NCI-H2196 treated with DMSO at 0.1 percent for 48 hours (cell line): ENCODE measurements around the gene S100P.
"Not testable (repeated sequence)": the region's sequence is repeated elsewhere in the genome, so short reads cannot be mapped to it uniquely, and the experiment has no call there.

ENCODE experiments used
- DNase-seq: peaks from one replicate; lab custom pipeline; 2025; ENCODE audit not compliant: unreplicated experiment; lab: John Stamatoyannopoulos, UW

S100P gene

DNA sequence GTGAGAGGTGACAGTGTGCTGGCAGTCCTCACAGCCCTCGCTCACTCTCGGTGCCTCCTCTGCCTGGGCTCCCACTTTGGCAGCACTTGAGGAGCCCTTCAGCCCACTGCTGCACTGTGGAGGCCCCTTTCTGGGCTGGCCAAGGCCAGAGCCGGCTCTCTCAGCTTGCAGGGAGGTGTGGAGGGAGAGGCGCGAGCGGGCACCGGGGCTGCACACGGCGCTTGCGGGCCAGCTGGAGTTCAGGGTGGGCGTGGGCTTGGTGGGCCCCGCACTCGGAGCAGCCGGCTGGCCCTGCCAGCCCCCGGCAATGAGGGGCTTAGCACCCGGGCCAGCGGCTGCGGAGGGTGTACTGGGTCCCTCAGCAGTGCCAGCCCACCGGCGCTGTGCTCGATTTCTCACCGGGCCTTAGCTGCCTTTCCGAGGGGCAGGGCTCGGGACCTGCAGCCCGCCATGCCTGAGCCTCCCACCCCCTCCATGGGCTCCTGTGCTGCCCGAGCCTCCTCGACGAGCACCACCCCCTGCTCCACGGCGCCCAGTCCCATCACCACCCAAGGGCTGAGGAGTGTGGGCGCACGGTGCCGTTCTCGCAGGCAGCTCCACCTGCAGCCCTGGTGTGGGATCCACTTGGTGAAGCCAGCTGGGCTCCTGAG, 21.0 kb upstream of the S100P start:
- DNase-seq: not testable (repeated sequence)

DNA sequence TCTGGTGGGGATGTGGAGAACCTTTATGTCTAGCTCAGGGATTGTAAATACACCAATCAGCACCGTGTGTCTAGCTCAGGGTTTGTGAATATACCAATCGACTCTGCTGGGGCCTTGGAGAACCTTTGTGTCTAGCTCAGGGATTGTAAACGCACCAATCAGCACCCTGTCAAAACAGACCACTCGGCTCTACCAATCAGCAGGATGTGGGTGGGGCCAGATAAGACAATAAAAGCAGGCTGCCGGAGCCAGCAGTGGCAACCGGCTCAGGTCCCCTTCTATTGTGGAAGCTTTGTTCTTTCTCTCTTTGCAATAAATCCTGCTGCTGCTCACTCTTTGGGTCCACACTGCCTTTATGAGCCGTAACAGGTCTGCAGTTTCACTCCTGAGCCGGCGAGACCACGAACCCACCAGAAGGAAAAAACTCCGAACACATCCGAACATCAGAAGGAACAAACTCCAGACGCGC, 20.5 kb upstream of the S100P start:
- DNase-seq: not testable (repeated sequence)

DNA sequence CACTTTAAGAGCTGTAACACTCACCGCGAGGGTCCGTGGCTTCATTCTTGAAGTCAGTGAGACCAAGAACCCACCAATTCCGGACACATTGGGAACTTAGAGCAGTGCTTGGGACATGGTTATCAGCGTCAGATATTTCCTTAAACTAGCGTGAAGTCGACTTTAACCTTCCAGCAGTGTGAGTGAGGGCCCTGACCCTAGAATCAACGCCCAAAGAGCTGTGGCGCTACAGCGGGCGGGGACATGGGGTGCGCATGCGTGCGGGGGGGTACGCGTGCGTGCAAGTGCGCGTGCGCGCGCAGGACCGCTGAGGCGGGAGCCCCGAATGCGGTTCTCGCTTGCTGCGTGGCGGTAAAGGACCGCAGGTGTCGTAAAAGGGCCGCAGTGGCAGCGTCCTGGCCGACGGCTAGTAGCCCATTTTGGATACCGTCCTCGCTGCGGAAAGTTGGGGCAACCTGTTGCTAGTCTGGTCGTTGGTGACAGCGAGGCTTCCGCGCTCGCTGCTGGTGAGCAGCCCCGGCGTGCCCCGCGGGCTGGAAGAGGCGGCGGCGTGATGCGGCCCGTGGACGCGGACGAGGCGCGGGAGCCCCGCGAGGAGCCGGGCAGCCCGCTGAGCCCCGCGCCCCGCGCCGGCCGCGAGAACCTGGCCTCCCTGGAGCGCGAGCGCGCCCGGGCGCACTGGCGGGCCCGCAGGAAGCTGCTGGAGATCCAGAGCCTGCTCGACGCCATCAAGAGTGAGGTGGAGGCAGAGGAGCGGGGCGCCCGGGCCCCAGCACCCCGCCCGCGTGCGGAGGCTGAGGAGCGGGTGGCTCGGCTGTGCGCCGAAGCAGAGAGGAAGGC, 19.8 kb upstream of the S100P start:
- DNase-seq: peak; percentile 95

DNA sequence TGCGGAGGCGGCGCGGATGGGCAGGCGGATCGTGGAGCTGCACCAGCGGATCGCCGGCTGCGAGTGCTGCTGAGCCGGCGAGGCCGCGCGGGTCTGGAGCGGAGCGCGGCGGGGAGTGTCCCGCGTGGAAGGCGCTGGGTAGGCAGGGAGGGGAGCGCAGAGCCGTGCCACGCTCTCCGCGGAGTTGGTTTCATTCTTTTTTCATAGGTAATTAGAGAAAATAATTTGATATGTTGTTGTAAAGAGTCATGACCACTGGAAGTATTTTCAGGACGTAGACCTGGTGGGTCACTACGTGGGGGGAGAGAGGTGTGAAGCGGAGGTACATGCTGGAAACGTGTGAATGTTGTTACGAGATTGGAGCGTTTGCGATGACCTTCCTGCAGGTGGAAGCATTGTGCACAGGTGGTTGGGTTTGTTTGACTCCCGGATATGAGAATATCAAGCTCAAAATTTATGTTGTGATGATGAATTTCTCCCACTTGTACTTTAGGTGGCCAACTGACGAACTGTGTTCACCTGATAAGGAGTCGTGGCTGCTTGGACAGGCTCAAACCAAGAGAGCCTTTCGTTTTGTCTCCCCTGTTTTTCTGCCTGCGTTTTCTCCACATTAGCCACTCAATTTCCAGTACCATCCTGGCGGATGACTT, 19.1 kb upstream of the S100P start:
- peak; percentile 53 for DNase-seq

DNA sequence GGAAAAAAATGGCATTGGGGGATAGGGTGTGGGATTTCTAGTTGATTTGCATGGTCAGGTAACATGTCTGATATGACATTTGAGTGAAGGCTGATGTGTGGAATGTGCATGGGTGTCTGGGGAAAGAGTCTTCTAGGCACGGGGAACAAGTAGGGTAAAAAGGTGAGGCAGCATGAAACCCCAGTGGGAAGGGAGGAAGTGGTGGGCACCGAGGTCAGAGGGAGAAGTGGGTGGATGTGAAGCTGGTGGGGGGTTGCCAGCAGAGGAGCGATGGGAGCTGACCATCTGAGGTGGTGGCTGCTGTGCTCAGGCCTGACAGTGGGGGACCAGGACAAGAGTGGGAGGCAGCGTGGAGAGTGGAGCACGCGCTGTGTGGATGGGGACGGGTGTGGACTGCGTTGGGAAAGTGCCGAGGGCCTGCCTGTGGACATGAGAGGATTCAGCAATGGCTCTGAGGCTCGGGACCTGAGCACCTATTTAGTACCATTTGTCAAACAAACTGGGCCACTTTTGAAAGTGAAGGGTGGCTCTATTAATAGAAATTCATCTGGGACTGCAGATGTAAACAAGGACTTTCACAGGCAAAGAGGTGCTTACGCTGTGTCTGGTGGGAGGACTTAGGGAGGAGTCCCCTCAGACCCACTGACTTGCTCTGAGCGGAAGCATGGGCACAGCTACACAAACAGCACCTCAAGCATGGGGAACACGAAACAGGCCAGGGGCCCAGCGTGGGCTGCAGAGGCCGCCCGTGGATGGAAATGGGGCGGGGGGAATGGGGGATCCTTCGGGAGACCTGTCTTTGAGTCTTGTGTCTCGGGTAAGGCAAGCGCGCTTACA, 16.7 kb upstream of the S100P start:
- DNase-seq: no peak

DNA sequence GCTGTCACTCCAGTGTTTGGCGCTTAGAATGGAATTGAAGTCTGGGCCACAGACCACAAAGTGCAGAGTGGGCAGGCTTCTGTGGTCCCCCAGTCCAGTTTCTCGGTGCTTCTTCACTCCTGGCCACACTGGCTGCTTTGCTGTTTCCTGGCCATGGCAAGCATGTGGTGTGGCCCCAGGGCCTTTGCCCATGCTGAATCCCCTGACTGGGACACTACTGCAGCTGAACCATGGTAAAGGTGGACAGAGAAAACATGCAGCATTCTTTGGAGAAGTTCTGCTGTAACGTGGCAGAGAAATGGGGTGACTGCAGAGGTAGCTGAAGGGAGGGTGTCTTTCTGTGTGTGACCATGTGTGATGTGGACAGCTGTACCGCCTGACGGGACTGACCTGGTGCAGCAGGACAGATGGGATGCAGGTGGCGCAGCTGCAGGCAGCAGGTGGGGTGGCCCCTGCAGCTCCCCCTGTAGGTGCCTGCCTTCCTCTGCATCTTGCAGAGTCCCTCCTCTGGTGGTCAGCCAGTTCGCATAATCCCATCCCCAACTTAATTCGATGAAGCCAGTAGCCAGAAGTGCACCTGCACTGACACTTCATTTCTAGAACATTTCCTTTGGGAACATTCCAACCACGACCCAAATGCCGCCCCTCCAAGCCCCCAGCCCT, 13.2 kb upstream of the S100P start:
- no peak for DNase-seq

DNA sequence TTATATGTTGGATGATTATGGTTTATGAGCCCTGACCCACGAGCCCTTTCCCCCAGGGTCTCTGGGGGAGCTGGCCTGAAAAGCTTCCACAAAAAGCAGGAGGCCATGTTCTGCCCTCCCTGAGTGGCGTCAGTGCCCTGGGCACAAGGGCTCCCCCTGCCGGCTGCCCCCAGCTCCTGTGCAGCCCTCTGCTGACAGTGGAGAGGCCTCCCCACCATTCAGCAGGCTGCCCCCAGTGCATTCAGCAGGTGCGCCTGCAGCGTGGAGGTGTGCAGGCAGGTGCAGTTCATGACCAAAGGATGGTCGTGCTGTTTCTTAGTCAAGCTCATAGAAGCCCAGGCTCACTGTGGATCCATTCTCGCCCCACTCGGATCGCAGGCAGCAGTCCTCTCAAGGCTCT, 12.5 kb upstream of the S100P start:
- no peak for DNase-seq

DNA sequence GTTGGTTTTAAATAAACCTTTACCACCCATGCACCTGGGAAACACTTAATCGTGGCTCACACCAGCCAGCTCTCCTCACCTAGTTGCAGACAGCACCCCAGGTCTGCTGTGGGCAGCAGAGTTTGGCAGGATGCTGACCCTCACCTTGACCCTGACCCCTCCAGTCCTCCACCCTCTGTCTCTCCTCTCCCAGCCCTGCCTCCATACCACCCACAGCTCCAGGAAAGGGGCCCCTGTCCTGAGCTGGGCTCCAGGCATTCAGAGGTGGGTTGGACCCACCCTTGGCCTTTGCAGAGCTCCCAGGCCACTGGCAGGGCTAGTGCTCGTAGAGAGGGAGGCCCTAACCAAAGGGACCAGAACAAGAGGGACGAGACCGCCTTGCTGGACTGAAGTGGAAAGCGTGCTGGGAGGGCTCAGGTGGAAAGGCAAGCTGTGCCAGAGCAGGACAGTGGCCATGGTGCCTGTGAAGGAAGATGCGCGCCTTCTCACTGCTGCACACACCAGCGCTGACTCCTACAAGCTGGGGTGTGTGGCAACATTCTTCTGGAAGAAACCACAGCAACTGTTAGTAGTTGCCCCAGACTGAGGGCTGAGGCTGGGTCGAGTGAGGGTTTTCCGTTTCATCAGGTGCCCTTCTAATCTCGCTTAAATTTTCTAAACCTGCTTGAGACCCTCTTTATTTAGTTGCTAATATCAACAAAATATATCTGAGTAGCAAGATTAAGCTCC, 10.7 kb upstream of the S100P start:
- DNase-seq: no peak

DNA sequence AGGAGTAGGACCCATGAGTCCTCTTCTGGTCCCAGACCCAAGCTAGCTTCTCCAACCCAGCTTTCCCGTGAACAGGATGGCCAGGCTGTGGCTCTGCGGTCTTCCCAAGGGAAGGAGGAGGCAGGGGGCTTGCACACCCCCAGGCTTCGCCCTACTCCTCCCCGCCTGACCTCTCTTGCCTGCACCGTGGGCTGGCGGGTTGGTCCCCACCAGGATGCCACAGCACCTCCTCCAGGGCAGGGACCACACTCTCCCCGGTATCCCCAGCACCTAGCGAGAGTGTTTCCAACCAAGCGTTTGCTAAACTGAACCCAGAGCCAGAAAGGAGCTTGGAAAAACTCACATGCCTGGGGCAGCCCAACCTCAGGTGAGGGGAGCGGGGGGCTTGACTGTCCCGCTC, 9.0 kb upstream of the S100P start:
- DNase-seq: no peak

DNA sequence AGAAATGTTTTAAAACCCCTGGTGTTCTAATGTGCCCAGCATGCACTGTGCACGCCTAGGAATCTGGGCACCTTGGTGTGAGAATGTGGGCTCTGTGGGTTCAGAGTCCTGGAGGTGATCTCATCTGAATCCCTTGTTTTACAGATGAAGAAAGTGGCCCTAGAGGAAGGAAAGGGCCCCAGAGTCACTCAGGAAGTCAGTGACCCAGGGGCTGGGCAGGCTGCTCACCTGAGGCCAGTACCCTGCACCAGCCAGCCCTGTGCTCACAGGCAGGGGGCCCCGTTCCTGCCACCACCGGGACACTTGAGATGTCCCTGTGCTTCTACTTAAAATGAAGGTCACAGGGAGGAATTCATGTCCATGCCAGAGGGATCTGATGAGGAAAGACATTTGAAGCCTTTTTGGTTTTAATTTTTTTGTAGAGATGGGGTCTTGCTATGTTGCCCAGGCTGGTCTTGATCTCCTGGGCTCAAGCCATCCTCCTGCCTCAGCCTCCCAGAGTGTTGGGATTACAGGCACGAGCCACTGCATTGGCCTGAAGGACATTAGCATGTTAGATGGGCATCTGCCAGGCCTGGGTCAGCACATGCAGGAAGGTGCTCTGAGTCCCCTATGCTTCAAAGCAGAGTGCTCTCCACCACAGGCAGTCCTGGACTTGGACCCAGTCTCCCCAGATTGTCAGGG, 7.4 kb upstream of the S100P start:
- no peak for DNase-seq

DNA sequence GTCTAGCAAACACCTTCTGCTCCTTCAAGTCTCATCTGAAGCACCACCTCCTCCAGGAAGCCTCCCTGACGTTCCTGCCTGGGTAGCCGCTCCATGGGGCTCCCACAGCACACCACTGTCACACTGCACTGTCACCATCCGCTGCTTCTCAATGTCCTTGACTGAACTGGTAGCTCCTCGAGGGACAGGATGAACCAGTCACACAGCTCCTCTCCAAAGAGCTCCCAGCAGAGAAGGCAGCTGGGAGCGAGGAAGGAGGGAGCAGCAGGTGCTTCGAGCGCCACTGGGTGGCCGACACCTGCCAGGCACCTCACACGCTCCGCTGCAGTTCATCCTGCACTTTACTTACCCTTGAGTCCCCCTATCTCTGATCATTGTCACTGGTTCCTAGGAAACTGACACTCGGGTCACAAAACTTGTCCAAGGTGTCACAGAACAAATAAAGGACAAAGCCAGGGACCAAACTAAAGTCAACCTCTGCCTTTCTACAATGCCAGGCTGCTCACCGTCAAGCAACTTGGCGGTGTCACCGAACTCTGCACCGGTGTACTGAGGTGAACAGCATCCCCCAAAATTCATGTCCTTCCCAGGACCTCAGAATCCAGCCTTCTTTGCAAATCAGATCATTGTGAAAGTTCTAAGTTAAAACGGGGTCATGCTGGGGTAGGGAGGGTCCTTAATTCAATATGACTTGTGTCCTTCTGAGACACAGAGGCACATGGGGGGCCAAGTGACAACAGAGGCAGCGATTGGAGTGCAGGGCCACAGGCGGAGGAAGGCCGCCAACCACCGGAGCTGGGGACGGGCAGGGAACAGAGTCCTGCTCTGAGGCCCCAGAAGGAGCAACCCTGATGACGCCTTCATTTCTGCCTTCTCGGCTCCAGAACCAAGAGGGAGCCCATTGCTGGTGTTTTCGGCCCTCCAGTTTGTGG, 5.5 kb upstream of the S100P start:
- no peak for DNase-seq

DNA sequence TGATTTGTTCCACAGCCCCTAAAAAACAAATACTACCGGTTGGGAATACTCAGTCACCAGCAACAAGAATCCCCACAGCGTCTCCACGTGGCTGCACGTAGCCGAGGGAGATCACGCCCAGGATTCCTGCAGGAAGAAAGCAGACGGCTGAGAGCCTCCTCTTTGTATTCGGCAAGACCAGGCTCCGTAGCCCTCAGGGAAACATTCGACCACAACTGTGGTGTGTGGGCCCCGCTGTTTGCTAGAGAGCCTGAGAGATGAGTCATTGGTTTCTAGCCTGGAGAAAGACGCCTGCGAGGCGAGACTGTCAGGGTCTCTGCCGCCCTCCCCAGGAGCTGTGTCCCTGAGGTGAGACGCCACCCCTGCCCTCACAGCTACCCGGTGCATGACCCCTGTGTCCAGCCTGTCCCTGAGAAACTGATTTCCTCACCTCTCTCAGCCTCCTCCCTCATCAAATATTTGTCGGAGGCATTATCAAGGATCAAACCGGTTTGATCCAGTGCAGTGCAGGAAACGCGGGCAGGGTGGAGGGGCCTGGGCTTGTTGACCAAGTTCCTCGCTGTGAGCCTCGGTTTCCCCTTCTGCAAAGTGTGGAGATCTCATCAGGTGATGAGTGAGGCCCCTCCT, 4.7 kb upstream of the S100P start:
- no peak for DNase-seq

DNA sequence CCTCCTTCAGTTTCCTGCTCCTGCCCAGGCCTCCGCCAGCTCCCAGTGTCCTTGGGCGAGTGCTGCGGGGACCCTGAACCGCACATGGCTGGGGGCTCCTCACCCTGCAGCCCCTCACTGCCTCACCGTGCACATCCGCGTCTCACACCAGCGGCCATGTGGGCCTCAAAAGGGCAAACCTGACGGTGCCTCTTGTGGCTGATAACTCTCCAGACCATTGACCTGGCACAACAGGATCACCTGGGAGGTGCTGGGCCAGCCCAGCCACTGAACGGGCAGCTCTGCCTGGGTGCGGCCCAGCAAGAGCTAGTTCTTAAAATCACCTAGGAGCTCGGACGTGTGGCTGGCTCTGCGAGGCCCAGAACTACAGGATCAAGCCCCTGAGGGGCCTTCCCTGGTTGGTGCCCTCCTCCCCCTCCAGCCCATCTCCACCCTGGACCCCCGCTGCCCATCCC, 4.1 kb upstream of the S100P start:
- DNase-seq: no peak

DNA sequence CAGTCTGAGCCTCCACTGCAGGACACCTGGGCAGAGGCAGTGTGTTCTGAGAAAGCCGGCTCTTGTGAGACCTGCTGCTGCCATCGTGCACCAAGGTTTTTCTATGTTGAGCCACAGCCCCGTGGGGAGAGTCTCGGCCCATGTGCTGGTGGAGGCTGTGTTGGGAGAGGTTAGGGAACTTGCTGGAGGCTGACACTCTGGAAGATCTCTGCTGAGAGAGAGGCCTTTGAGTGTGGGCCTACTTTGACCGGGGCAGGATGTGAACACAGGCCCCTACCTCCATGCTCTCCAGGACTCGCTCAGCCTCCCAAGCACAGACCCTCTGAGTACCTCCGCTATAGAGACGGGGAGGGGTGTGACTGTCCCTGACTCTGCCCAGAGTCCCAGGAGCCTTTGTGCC, 1.3 kb upstream of the S100P start:
- DNase-seq: no peak

DNA sequence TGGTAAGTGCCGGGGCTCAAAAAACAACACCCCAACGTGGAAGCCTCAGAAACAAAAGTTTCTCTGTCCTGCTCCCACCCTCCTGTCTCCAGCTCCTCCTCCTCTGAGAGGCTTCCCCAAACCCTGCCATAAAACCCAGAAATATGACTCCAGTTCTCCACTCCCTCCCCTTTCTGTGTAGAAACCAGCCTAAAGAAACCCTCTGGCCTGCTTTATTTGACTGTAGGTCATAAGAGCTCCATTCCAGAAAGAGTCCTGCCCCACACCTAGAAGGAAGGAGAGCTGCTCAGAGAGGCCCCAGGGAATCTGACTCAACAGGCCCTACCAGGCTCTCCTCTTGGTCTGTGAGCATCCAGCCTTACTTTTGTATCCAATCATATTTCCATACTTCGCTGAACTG, 872 bp upstream of the S100P start:
- DNase-seq: no peak

DNA sequence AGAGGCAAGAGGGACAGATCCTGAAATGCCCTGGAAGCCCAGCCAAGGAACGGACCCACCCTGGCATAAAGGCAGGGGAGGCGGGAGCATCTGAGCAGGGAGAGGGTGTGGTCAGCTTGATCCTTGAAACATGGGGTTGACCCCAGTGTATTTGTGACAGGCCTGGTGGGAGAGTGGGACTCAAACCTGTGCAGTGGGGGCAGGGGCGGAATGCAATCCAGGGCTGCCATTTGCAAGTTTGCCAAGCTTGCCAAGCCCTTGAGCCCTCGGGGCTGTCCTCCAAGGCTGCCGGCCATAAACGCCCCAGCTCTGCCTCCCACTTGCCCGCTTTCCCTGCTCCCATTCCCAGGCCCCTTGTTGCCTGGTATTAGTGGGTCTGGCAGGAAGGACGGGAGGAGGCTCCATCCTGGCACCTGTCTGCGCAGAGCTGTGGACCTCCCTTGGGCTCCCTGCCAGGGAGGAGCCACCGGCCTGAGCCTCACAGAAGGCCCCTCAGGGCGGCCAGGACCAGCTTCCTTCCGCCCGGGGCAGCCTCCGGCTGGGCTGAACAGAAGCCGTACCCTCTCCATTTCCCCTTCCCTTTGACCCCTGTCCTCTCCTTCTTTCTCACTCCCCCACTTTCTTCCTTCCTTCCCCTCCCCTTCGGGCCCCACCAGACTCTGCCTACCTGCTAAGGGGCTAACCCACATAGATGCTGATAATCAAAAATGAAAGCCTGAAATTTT, 661 bp downstream of the S100P start:
- DNase-seq: no peak
